Measurements from ENCODE around the gene SH3BP4. TPM values are rescaled to one million over a fixed set of nuclear protein-coding genes. Genes with fewer than 3 reads are reported as not detected.

Gene SH3BP4
- total RNA-seq, 1 donor from 2014 or later: 49.5 TPM

DNA sequence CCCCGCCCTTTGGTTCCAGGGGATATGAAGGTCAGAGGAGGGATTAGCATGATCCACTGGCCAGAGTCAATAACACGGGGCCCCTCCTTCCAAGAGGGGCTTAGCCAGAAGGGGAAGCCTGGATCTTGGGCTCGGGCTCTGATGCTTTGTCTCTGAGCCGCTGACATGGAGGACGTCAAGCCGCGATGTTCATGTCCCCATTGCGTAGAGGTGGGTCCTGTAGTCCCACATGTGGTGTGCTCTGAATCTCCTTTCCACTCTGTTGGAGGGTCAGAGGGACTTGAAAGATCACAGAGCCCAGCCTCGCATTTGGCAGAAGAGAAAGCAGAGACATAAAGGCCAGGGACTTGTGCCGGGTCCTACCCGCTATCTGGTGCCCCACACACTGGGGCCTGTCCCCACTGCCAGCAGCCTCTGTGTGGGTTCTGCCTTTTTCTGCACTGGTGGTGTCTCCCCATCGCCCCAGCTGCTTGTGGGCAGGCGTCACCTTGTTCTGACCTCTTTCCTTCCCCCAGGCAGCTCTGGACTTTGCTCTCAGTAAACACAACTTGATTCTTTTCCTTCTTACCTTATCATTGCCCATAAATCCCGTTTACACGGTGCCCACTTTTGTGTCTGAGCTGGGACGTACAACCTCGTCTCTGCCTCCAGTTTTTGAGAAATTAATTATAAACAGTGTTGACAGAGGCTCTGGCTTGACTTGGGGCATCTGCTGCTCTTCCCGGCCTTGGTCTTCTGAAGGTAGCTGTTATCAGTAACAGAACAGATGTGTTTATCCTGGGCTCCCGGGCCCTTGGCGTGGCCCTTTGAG, 48.8 kb downstream of the SH3BP4 start:
- H3K4me1 Mint-ChIP-seq (ENCODE audit: unreplicated experiment): peaks cover 68% of the 10 kb centered on the region
- peak overlapping the region; percentile 89 for H3K27ac Mint-ChIP-seq
- no peaks in the 10 kb centered on the region for H3K27me3 Mint-ChIP-seq
- peak overlapping the region; percentile 37 for H3K4me3 Mint-ChIP-seq
- TF ChIP-seq CTCF (conservative IDR thresholded peaks at IDR 0.05): no peak
- H3K36me3 Mint-ChIP-seq: peaks cover 46% of the 10 kb centered on the region
- no peak for DNase-seq (ENCODE audit: extremely low spot score, unreplicated experiment)
- H3K9me3 Mint-ChIP-seq: no peaks in the 10 kb centered on the region

GRCh38 chr2:235001237-235002133, 49.7 kb downstream of the SH3BP4 start:
- peak overlapping the region; percentile 37 for H3K4me3 Mint-ChIP-seq
- no peak for TF ChIP-seq CTCF (conservative IDR thresholded peaks at IDR 0.05)
- H3K27me3 Mint-ChIP-seq: no peaks in the 10 kb centered on the region
- no peak for DNase-seq (ENCODE audit: extremely low spot score, unreplicated experiment)
- H3K27ac Mint-ChIP-seq: peak overlapping the region; percentile 89
- H3K4me1 Mint-ChIP-seq (ENCODE audit: unreplicated experiment): peaks cover 68% of the 10 kb centered on the region
- no peaks in the 10 kb centered on the region for H3K9me3 Mint-ChIP-seq
- H3K36me3 Mint-ChIP-seq: peaks cover 41% of the 10 kb centered on the region

- no peaks in the 10 kb centered on the region for H3K9me3 Mint-ChIP-seq
- H3K27ac Mint-ChIP-seq: peak overlapping the region; percentile 59
- no peak for DNase-seq (ENCODE audit: extremely low spot score, unreplicated experiment)
- peak overlapping the region; percentile 36 for H3K4me3 Mint-ChIP-seq
- H3K4me1 Mint-ChIP-seq (ENCODE audit: unreplicated experiment): peaks cover 68% of the 10 kb centered on the region
- no peaks in the 10 kb centered on the region for H3K27me3 Mint-ChIP-seq
- no peak for TF ChIP-seq CTCF (conservative IDR thresholded peaks at IDR 0.05)
- H3K36me3 Mint-ChIP-seq: peaks cover 43% of the 10 kb centered on the region
Measured at GRCh38 chr2:235002198-235003095, 50.6 kb downstream of the SH3BP4 start.

DNA sequence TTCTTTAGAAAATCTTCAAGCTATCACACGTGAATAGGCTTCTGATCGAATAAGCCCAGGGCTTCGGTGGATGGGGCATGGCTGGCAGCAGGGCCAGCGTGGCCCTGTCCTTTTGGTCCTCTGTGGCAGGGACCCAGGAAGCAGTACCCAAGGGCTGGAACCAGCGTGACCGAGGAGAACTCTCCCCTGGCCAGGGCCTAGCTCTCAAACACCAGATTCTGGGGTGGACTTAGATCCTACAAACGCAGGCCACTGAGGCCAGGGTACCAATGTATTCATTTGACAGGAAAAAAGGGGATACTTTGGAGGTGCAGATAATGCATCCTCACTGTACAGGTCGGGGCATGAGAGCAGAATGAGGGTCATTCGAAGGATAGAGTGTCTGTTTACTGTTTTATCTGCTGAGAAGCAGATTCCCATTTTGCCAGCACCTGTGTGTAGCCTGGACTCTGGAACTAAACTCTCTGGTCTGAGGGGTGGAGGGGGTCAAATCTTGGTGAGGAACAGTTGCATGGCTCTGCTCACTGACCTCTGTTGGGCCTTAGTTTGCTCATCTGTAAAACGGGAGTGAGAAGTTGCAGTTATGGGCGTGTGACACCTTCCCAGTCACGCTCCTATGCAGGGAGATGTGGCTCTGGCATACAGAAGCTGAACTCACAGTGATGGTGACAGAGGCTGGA, 51.4 kb downstream of the SH3BP4 start:
- Mint-ChIP-seq H3K27ac (peak overlapping the region; percentile 59), H3K36me3 (peaks cover 46% of the 10 kb centered on the region), H3K4me1 (ENCODE audit: unreplicated experiment) (peaks cover 69% of the 10 kb centered on the region), H3K4me3 (no peak overlapping the region), H3K9me3 (no peaks in the 10 kb centered on the region), H3K27me3 (no peaks in the 10 kb centered on the region)
- DNase-seq (ENCODE audit: extremely low spot score, unreplicated experiment): no peak
- no peak for TF ChIP-seq CTCF (conservative IDR thresholded peaks at IDR 0.05)

Data from type B pancreatic cell (in vitro differentiated cells).